ENCODE results near the gene FGF9. TPM values are rescaled to one million over a fixed set of nuclear protein-coding genes. Genes with fewer than 3 reads are reported as not detected.

Gene FGF9
- total RNA-seq = 1 to 10 TPM in 2 of 4 donors, under 1 TPM in 1, not detected in 1; 0.27 to 1.8 (median 1.4) TPM

- Histone ChIP-seq H3K27ac (peak within 1 kb of the TSS; percentile 69 to 80 (median 74)), H3K4me3 (peak within 1 kb of the TSS; percentile 47 to 86 (median 58)), H3K36me3 (no peaks in the 10 kb centered on the region), H3K4me1 (peaks cover 0 to 66% (median 56%) of the 10 kb centered on the region in 4 donors), H3K27me3 (peaks cover 67% of the 10 kb centered on the region), H3K9me3 (no peaks in the 10 kb centered on the region)
- in situ Hi-C loops (cut with MboI; ENCODE audit: low pct_ligation_motif_present in 1 of 4, low pct_unique_long_range_greater_than_20kb in 1 of 4, low sequenced_read_pairs in 3 of 4) (no loop called here), intact Hi-C loops (cut with DNase I; ENCODE audit: low total_unique reads) (no loop called here)
- DNase-seq = peak; percentile 87
- TF ChIP-seq POLR2A (IDR thresholded peaks at IDR 0.05) (peak; percentile 55), EP300 (IDR thresholded peaks at IDR 0.05; ENCODE audit: low read depth) (no peak), POLR2AphosphoS5 (IDR thresholded peaks at IDR 0.05) (peak; percentile 41 to 84 (median 70))
- TF ChIP-seq, protein P1, sequence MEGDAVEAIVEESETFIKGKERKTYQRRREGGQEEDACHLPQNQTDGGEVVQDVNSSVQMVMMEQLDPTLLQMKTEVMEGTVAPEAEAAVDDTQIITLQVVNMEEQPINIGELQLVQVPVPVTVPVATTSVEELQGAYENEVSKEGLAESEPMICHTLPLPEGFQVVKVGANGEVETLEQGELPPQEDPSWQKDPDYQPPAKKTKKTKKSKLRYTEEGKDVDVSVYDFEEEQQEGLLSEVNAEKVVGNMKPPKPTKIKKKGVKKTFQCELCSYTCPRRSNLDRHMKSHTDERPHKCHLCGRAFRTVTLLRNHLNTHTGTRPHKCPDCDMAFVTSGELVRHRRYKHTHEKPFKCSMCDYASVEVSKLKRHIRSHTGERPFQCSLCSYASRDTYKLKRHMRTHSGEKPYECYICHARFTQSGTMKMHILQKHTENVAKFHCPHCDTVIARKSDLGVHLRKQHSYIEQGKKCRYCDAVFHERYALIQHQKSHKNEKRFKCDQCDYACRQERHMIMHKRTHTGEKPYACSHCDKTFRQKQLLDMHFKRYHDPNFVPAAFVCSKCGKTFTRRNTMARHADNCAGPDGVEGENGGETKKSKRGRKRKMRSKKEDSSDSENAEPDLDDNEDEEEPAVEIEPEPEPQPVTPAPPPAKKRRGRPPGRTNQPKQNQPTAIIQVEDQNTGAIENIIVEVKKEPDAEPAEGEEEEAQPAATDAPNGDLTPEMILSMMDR (IDR thresholded peaks at IDR 0.05) = peak in 1 of 5 experiments; percentile 29
- WGBS, 2 donors (ENCODE audit: low coverage in 1 of 2) = 0 to 1% methylated on average over 3 to 60 of the region's 62 CpGs
Observed at GRCh38 chr13:21670883-21671619, at the start of gene FGF9. Gene FGF9 (plus strand): TSS chr13:21671073. CDS start chr13:21671913, 840 bp downstream.

DNA sequence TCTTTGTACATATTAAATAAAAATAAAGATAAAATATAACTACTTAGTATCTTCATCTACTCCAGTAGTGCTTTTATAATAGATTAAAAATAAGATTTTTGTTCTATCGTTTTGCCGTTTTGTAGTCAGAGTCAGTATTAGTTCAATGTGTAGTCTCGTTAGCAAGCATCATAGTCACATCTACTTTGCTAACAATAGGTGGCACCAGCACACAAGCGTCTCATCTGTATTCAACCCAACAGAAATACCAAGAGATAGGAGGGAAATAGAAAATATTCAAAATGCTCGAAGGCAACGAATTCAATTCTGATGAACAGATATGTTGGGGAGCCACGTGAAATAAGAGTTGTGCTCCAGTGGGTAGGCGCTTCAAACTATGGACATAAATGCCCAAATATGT is 45.5 kb upstream of the FGF9 start:
- TF ChIP-seq POLR2A (IDR thresholded peaks at IDR 0.05) = no peak
- TF ChIP-seq, protein P1 (IDR thresholded peaks at IDR 0.05) = peak; percentile 31 to 45 (median 43)
- no peak overlapping the region for H3K4me3 ChIP-seq
- no peak overlapping the region for H3K27ac ChIP-seq
- intact Hi-C loops (cut with DNase I; ENCODE audit: low total_unique reads) = no loop called here
- H3K9me3 ChIP-seq = no peaks in the 10 kb centered on the region
- in situ Hi-C loops (cut with MboI; ENCODE audit: low pct_ligation_motif_present in 1 of 4, low pct_unique_long_range_greater_than_20kb in 1 of 4, low sequenced_read_pairs in 3 of 4) = loop anchor here (25.0 kb wide), 3 partner anchors 662 to 1162 kb away; no protein-coding TSS in a partner anchor
- no peaks in the 10 kb centered on the region for H3K4me1 ChIP-seq
- no peaks in the 10 kb centered on the region for H3K27me3 ChIP-seq
- H3K36me3 ChIP-seq = no peaks in the 10 kb centered on the region
- peak; percentile 19 for DNase-seq
- 41 to 46% methylated on average over 6 to 8 of the region's 8 CpGs for WGBS, 2 donors (ENCODE audit: low coverage in 1 of 2)

GRCh38 chr13:21632196-21632595 is 38.7 kb upstream of the FGF9 start:
- DNase-seq = no peak
- no peaks in the 10 kb centered on the region for H3K36me3 ChIP-seq
- H3K9me3 ChIP-seq = peaks cover 0 to 11% of the 10 kb centered on the region in 2 donors
- H3K4me1 ChIP-seq = peaks cover 0 to 5% (median 0%) of the 10 kb centered on the region in 4 donors
- no peak overlapping the region for H3K4me3 ChIP-seq
- in situ Hi-C loops (cut with MboI; ENCODE audit: low pct_ligation_motif_present in 1 of 4, low pct_unique_long_range_greater_than_20kb in 1 of 4, low sequenced_read_pairs in 3 of 4) = loop anchor here (10.0 to 25.0 kb wide), 4 partner anchors 653 to 1155 kb away; no protein-coding TSS in a partner anchor
- no peaks in the 10 kb centered on the region for H3K27me3 ChIP-seq
- no peak overlapping the region for H3K27ac ChIP-seq
- no peak for TF ChIP-seq POLR2A (IDR thresholded peaks at IDR 0.05)
- TF ChIP-seq, protein P1 (IDR thresholded peaks at IDR 0.05) = no peak
- no peak for TF ChIP-seq EP300 (IDR thresholded peaks at IDR 0.05; ENCODE audit: low read depth)
- TF ChIP-seq POLR2AphosphoS5 (IDR thresholded peaks at IDR 0.05) = no peak
- intact Hi-C loops (cut with DNase I; ENCODE audit: low total_unique reads) = no loop called here

- in situ Hi-C loops (cut with MboI; ENCODE audit: low pct_ligation_motif_present in 1 of 4, low pct_unique_long_range_greater_than_20kb in 1 of 4, low sequenced_read_pairs in 3 of 4) (loop anchor here (10.0 to 25.0 kb wide), 4 partner anchors 648 to 1151 kb away; no protein-coding TSS in a partner anchor), intact Hi-C loops (cut with DNase I; ENCODE audit: low total_unique reads) (no loop called here)
- Histone ChIP-seq H3K4me3 (no peak overlapping the region), H3K4me1 (peaks cover 0 to 16% (median 2%) of the 10 kb centered on the region in 4 donors), H3K27ac (peak overlapping the region in 1 of 4 donors; percentile 52), H3K27me3 (no peaks in the 10 kb centered on the region), H3K9me3 (peaks cover 0 to 3% of the 10 kb centered on the region in 2 donors), H3K36me3 (no peaks in the 10 kb centered on the region)
- DNase-seq = no peak
- TF ChIP-seq, protein P1 (IDR thresholded peaks at IDR 0.05) = no peak
- TF ChIP-seq POLR2AphosphoS5 (IDR thresholded peaks at IDR 0.05) (no peak), EP300 (IDR thresholded peaks at IDR 0.05; ENCODE audit: low read depth) (no peak), POLR2A (IDR thresholded peaks at IDR 0.05) (no peak)
- 45% methylated on average over 3 of the region's 3 CpGs; no CpG with 5 or more reads in 1 of the 2 donors for WGBS, 2 donors (ENCODE audit: low coverage in 1 of 2)
Observed at GRCh38 chr13:21636656-21637055, 34.2 kb upstream of the FGF9 start.

Data from transverse colon (tissue), 4 donors.